Fibroblast of upper back skin (primary cell): ENCODE results near the gene ZNF627.
"Not testable (repeated sequence)": the region's sequence is repeated elsewhere in the genome, so short reads cannot be mapped to it uniquely, and the experiment has no call there.

Source experiments
- DNase-seq: peaks from one replicate; pipeline ENCODE4 v3.0.0-alpha.2; 2013

Gene ZNF627

DNA sequence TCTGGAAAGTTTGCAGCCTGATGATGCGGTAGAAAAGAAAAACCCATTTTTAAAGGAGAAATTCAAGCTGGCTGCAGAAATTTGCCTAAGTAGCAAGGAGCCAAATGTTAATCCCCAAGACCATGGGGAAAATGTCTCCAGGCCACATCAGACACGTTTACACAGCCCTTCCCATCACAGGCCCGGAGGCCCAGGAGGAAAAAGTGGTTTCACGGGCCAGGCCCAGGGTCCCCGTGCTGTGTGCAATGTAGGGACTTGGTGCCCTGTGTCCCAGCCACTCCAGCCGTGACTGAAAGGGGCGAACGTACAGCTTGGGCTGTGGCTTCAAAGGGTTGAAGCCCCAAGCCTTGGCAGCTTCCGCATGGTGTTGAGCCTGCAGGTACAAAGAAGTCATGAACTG is 35.9 kb downstream of the ZNF627 start:
- DNase-seq, result no peak

DNA sequence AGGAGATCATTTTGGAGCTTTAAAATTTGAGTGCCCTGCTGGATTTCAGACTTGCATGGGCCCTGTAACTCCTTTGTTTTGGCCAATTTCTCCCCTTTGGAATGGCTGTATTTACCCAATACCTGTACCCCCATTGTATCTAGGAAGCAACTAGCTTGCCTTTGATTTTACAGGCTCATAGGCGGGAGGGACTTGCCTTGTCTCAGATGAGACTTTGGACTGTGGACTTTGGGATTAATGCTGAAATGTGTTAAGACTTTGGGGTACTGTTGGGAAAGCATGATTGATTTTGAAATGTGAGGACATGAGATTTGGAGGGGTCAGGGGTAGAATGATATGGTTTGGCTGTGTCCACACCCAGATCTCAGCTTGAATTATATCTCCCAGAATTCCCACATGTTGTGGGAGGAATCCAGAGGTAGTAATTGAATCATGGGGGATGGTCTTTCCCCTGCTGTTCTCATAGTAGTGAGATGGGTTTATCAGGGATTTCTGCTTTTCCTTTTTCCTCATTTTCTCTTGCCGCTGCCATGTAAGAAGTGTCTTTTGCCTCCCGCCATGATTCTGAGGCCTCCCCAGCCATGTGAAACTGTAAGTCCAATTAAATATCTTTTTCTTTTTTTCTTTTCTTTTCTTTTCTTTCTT is 36.9 kb downstream of the ZNF627 start:
- not testable (repeated sequence) for DNase-seq

- DNase-seq, result no peak
Measured at GRCh38 chr19:11639245-11639601, 41.9 kb downstream of the ZNF627 start.

GRCh38 chr19:11639602-11640471 is 42.6 kb downstream of the ZNF627 start:
- peak; percentile 90 for DNase-seq

DNA sequence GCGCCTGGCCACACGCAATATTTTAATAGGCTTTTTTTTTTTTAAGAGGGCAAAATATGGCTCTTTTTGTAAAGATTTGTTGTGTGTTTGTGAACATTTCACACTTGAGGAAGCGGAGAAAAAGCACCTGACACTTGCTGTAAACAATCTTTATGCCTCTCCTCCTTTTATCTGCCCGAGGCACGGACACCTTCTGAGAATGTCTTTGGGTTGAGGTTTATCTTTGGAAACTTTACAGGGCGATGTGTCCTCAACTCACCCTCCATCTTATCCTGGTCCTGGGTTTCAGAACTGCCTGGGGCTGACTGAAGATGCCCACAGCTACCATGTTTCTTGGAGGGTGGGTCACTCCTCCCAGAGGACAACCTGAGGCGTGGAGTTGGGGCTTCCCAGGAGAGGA is 44.0 kb downstream of the ZNF627 start:
- DNase-seq, result no peak

DNA sequence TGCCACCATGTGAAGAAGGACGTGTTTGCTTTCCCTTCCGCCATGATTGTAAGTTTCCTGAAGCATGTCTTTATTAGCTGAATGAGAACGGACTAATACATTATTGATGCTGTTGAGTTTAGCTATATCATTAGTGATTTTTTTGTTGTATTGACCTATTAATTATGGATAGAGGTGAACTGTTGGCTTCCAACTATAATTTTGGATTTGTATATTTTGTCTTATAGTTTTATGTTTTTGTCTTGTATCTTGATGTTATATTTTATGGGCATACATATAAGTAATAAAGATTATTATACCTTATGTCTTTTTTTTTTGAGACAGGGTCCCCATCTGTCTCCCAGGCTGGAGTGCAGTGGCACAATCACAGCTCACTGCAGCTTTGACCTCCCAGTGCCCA is 45.6 kb downstream of the ZNF627 start:
- no peak for DNase-seq

DNA sequence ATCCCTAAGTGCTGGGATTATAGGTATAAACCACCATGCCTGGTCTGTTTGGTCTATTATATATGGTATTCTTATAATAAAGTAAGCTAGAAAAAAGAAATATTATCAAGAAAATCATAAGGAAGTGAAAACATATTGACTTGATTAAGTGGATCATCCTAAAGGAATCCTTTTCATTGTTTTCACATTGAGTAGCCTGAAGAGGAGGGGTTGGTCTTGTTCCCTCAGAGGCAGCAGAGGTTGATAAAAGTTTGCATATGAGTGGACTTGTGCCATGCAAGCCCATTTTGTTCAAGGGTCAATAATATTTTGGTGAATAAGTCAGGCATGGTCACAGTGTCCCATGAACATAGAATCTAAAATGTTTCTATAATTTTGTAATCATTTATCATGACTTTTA is 52.7 kb downstream of the ZNF627 start:
- DNase-seq, result peak; percentile 10

DNA sequence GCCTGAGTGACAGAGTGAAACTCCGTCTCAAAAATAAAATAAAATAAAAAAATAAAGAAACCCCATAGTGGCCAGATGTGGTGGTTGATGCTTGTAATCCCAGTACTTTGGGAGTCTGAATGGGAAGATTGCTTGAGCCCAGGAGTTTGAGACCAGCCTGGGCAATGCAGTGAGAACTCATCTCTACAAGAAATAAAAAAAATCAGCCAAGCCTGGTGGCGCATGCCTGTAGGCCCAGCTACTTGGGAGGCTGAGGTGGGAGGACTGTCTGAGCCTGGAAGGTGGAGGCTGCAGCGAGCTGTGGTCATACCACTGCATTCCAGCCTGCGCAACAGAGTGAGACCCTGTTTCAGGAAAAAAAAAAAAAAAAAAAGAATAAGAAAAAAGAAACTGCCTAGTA is 53.8 kb downstream of the ZNF627 start:
- no peak for DNase-seq

- DNase-seq, result no peak
Measured at GRCh38 chr19:11652056-11652455, 54.8 kb downstream of the ZNF627 start.

GRCh38 chr19:11652492-11652891 is 55.2 kb downstream of the ZNF627 start:
- DNase-seq, result no peak

GRCh38 chr19:11656535-11656934 is 59.3 kb downstream of the ZNF627 start:
- DNase-seq, result no peak

- no peak for DNase-seq
Measured at GRCh38 chr19:11657307-11657706, 60.0 kb downstream of the ZNF627 start.

DNA sequence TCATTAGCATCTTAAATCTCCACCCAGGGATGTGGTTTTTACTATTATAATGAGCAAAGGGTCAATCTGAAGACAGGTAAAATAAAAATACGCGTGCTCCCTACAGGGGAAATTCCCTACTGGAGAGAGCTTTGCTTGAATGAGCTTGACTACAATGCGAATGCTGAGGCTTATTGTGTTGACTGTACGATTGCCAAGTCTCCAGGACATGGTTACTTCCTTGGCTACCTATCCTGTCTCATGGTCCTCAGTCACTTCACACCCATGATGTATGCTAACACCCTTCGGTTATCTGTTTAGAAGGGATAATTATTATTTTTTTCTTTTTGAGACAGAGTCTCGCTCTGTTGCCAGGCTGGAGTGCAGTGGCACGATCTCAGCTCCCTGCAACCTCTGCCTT is 61.7 kb downstream of the ZNF627 start:
- no peak for DNase-seq

DNA sequence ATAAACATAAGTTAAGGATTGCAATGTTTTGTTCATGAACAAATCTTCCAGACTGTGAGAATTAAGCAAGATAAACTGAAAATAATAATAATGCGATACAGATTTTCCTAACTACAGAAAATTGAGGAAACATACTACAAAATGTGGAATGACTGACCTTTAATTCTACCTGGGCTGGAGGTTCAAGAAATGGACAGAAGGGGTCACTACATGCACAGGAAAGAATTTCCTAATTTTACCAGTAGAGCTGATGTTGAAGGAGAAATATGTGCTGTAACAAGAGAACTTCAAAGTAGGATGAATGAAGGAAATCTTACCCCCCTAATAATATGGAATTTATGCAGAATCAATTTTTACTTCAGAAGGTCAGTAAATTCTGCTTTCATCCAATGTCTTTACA is 62.3 kb downstream of the ZNF627 start:
- peak; percentile 5 for DNase-seq

DNA sequence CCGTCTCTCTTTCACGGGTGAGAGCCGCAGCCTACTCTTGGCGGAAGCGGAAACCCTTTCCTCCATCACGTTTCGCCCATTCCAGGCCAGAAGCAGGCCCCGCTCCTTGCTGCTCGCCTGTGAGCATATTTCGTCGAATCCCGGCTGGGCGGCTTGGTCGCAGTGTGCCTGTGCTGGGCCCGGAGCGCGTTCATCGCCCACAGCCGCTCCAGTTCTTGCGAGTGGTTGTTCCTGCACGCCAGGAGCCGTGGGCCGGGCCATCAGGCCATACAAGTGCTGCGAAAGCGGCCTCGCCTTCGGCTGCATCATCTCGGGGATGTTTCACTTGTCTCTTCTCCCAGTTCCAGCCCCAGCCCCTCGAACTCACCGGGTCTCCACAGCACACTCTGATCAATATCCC is 65.0 kb downstream of the ZNF627 start:
- DNase-seq, result no peak

GRCh38 chr19:11663181-11663591 is 65.9 kb downstream of the ZNF627 start:
- no peak for DNase-seq
